ENCODE data around the gene RTBDN.
A peak's percentile ranks its signal among the peaks of the same experiment; 100 is the strongest.

Gene RTBDN

DNA sequence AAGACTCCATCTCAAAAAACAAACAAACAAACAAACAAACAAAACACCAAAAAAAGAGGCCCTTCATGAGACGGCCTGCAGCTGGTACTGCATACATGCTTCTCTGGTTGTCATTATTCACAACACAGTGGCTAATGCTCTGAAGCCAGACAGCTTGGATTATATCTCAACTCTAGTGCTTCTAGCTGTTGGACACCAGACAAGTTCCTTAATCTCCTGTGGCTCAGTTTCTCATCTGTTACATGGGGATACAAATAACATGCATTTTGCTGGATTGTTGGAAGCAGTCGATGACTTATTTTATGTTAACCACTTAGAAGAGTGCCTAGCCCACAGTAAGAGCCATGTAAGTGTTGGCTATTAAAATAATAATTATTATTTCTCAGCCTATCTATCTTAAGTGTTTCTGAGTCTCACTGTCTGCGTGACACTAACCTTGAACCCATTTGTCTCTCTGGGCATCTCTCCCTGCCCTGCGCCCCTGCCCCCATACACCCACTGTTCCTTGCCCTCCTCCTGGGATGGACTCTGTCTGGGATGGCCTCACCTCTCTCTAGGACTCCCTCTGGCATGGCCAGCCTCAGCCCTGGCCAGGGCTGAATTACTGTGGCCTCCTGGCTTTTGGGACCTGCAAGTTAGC lies 46.2 kb downstream of the RTBDN start:
- TF ChIP-seq POLR2AphosphoS5 (IDR thresholded peaks at IDR 0.05; ENCODE audit: low read depth), result no peak
- H3K4me3 ChIP-seq (replicated peaks; ENCODE audit: insufficient read depth, low read length), result no peak overlapping the region
- DNase-seq (ENCODE audit: low read depth in 1 of 2, low spot score in 1 of 2), result no peak
- no peaks in the 10 kb centered on the region for H3K27me3 ChIP-seq (ENCODE audit: insufficient read depth, poor library complexity, severe bottlenecking)
- peak overlapping the region; percentile 95 for H3K27ac ChIP-seq (replicated peaks)

DNA sequence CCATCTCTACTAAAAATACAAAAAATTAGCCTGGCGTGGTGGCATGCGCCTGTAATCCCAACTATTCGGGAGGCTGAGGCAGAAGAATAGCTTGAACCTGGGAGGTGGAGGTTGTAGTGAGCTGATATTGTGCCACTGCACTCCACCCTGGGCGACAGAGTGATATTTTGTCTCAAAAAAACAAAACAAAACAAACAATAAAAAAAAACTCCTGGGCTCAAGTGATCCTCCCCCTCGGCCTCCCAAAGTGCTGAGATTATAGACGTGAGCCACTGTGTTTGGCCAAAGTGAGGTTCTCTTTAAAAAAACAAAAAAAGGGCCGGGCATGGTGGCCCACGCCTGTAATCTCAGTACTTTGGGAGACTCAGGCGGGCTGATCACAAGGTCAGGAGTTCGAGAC lies 46.9 kb downstream of the RTBDN start:
- no peak for DNase-seq (ENCODE audit: low read depth in 1 of 2, low spot score in 1 of 2)
- H3K27me3 ChIP-seq (ENCODE audit: insufficient read depth, poor library complexity, severe bottlenecking), result no peaks in the 10 kb centered on the region
- H3K27ac ChIP-seq (replicated peaks), result peak overlapping the region; percentile 95
- no peak overlapping the region for H3K4me3 ChIP-seq (replicated peaks; ENCODE audit: insufficient read depth, low read length)
- TF ChIP-seq, protein P1, sequence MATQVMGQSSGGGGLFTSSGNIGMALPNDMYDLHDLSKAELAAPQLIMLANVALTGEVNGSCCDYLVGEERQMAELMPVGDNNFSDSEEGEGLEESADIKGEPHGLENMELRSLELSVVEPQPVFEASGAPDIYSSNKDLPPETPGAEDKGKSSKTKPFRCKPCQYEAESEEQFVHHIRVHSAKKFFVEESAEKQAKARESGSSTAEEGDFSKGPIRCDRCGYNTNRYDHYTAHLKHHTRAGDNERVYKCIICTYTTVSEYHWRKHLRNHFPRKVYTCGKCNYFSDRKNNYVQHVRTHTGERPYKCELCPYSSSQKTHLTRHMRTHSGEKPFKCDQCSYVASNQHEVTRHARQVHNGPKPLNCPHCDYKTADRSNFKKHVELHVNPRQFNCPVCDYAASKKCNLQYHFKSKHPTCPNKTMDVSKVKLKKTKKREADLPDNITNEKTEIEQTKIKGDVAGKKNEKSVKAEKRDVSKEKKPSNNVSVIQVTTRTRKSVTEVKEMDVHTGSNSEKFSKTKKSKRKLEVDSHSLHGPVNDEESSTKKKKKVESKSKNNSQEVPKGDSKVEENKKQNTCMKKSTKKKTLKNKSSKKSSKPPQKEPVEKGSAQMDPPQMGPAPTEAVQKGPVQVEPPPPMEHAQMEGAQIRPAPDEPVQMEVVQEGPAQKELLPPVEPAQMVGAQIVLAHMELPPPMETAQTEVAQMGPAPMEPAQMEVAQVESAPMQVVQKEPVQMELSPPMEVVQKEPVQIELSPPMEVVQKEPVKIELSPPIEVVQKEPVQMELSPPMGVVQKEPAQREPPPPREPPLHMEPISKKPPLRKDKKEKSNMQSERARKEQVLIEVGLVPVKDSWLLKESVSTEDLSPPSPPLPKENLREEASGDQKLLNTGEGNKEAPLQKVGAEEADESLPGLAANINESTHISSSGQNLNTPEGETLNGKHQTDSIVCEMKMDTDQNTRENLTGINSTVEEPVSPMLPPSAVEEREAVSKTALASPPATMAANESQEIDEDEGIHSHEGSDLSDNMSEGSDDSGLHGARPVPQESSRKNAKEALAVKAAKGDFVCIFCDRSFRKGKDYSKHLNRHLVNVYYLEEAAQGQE (IDR thresholded peaks at IDR 0.05; ENCODE audit: insufficient replicate concordance, low read depth), result no peak
- TF ChIP-seq GABPA (IDR thresholded peaks at IDR 0.05; ENCODE audit: low read depth), result no peak
- no peak for TF ChIP-seq POLR2AphosphoS5 (IDR thresholded peaks at IDR 0.05; ENCODE audit: low read depth)
- TF ChIP-seq, protein P2, sequence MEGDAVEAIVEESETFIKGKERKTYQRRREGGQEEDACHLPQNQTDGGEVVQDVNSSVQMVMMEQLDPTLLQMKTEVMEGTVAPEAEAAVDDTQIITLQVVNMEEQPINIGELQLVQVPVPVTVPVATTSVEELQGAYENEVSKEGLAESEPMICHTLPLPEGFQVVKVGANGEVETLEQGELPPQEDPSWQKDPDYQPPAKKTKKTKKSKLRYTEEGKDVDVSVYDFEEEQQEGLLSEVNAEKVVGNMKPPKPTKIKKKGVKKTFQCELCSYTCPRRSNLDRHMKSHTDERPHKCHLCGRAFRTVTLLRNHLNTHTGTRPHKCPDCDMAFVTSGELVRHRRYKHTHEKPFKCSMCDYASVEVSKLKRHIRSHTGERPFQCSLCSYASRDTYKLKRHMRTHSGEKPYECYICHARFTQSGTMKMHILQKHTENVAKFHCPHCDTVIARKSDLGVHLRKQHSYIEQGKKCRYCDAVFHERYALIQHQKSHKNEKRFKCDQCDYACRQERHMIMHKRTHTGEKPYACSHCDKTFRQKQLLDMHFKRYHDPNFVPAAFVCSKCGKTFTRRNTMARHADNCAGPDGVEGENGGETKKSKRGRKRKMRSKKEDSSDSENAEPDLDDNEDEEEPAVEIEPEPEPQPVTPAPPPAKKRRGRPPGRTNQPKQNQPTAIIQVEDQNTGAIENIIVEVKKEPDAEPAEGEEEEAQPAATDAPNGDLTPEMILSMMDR (IDR thresholded peaks at IDR 0.05; ENCODE audit: insufficient read depth, low read length), result no peak
- TF ChIP-seq SPI1 (IDR thresholded peaks at IDR 0.05; ENCODE audit: borderline replicate concordance, low read depth), result no peak

- DNase-seq (ENCODE audit: low read depth in 1 of 2, low spot score in 1 of 2), result no peak
- peak overlapping the region; percentile 95 for H3K27ac ChIP-seq (replicated peaks)
- no peak for TF ChIP-seq POLR2AphosphoS5 (IDR thresholded peaks at IDR 0.05; ENCODE audit: low read depth)
- TF ChIP-seq SPI1 (IDR thresholded peaks at IDR 0.05; ENCODE audit: borderline replicate concordance, low read depth), result no peak
- no peak for TF ChIP-seq GABPA (IDR thresholded peaks at IDR 0.05; ENCODE audit: low read depth)
- TF ChIP-seq, protein P1 (IDR thresholded peaks at IDR 0.05; ENCODE audit: insufficient replicate concordance, low read depth), result no peak
- TF ChIP-seq, protein P2 (IDR thresholded peaks at IDR 0.05; ENCODE audit: insufficient read depth, low read length), result no peak
- no peaks in the 10 kb centered on the region for H3K27me3 ChIP-seq (ENCODE audit: insufficient read depth, poor library complexity, severe bottlenecking)
- no peak overlapping the region for H3K4me3 ChIP-seq (replicated peaks; ENCODE audit: insufficient read depth, low read length)
Observed at GRCh38 chr19:12786952-12787351, 47.4 kb downstream of the RTBDN start.

DNA sequence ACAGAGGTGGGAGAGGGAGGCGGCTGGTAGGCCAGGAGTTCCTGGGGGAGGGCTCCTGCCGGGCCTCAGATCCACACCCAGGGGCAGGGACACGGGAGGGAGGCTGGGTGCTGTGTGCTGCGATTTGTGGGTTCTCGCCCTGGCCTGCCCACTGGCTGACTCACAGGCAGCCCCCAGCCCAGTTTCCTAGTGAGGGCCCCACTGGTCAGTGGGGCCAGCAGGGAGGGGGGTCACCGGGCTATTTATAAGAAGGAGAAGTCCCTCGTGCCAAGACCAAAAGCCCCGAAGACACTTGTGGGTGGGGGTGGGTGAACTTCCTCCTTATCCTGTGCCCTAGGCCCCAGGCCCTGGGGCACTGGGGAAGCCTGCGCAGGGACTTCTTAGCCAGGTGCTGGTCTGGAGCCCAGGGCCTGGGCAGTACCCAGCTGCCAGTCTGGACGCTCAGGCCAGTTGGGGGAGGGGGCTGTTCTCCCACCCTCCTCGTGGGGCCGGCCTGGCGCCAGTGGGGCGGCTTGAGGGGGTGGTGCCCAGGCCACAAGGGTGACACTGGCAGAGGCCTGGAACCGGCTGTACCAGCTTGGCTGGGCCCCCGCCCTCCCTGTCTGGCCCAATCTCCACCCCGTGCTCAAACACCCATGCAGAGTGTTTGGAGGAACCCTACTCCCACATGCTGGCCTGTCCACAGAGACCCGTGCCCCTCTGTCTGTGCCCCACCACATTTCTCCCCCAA lies 48.1 kb downstream of the RTBDN start:
- Histone ChIP-seq H3K4me3 (replicated peaks; ENCODE audit: insufficient read depth, low read length) (no peak overlapping the region), H3K27me3 (ENCODE audit: insufficient read depth, poor library complexity, severe bottlenecking) (no peaks in the 10 kb centered on the region), H3K27ac (replicated peaks) (peak overlapping the region; percentile 95)
- TF ChIP-seq POLR2AphosphoS5 (IDR thresholded peaks at IDR 0.05; ENCODE audit: low read depth) (peak; percentile 27; the same call in 1 of the 2 replicates), SPI1 (IDR thresholded peaks at IDR 0.05; ENCODE audit: borderline replicate concordance, low read depth) (peak; percentile 66; the same call in 1 of the 2 replicates), GABPA (IDR thresholded peaks at IDR 0.05; ENCODE audit: low read depth) (no peak)
- TF ChIP-seq, protein P2 (IDR thresholded peaks at IDR 0.05; ENCODE audit: insufficient read depth, low read length), result no peak
- TF ChIP-seq, protein P1 (IDR thresholded peaks at IDR 0.05; ENCODE audit: insufficient replicate concordance, low read depth), result no peak
- DNase-seq (ENCODE audit: low read depth in 1 of 2, low spot score in 1 of 2), result peak in 1 of 2 experiments; percentile 90

All from HL-60 (cell line).